HCT116 (cell line): Measurements from ENCODE around the gene ZSWIM4. TPM values are rescaled to one million over a fixed set of nuclear protein-coding genes. Genes with fewer than 3 reads are reported as not detected.

Experiments used
- ATAC-seq: fragments of 200-7000 bp; cut with Tn5 transposase; 2 replicates; pipeline ENCODE4 v1.9.1; 2020; ENCODE audit warnings: mild to moderate bottlenecking, moderate library complexity
- BruUV-seq: library from RNA; stranded (reverse); fragments of 400-500 nt; replicated peaks from 2 replicates; lab custom pipeline; 2021; lab: Mats Ljungman, UMichigan
- CTCF ChIA-PET: fragments of 300-600 bp; sonication (Branson Sonifier 250); formaldehyde crosslinking; loops from one replicate; lab custom pipeline; 2021; ENCODE audit warnings: antibody characterized with exemption; lab: Charles Lee
- POLR2A ChIA-PET: fragments of 300-600, 350-600 bp; sonication (Branson Sonifier 250); formaldehyde crosslinking; loops from one replicate; lab custom pipeline; 2021; ENCODE audit warnings: antibody characterized with exemption; lab: Charles Lee
- RAD21 ChIA-PET, 2 experiments: fragments of 300-600 bp; sonication (Branson Sonifier 250); formaldehyde crosslinking; loops; one replicate each; lab custom pipeline; 2023; ENCODE audit warnings: low total read pairs in 2 of 2; ENCODE audit not compliant: uncharacterized antibody in 2 of 2, unreplicated experiment in 2 of 2, low non-redundant PET in 1 of 2; lab: Charles Lee
- DNase-seq: peaks from one replicate; pipeline ENCODE4 v3.0.0-alpha.2; 2010; ENCODE audit warnings: low read depth, low spot score
- H2AFZ ChIP-seq: fragments of 200-600 bp; shearing (Covaris generic), sonication (generic); 2 replicates; pipeline ENCODE4 v1.6.1; 2017; ENCODE audit warnings: low read depth, mixed run types, mixed read lengths, antibody characterized with exemption, low read length; ENCODE audit not compliant: poor library complexity, severe bottlenecking
- H3K27ac ChIP-seq: 2 replicates; pipeline ENCODE4 v1.5.1; 2012; ENCODE audit warnings: low read depth, low read length
- H3K27me3 ChIP-seq: fragments of 200-600 bp; sonication (generic); 2 replicates; pipeline ENCODE4 v1.6.1; 2016; ENCODE audit warnings: mixed run types, low read length, mixed read lengths; ENCODE audit not compliant: insufficient read depth
- H3K36me3 ChIP-seq, 2 experiments: fragments of 200-500 bp in 1 of 2; fragments of 200-600 bp in 1 of 2; sonication (Bioruptor generic) in 1 of 2; sonication (generic) in 1 of 2; 2 replicates each; pipeline versions ENCODE4 v1.5.1 to v1.6.1; 2014 to 2016; ENCODE audit warnings: low read length in 2 of 2, inconsistent platforms in 1 of 2, mixed read lengths in 1 of 2, mixed run types in 1 of 2; ENCODE audit not compliant: insufficient read depth in 2 of 2, control insufficient read depth in 1 of 2
- H3K4me1 ChIP-seq, 2 experiments: fragments of 200-600 bp in 1 of 2; sonication (generic) in 1 of 2; 2 replicates each; pipeline versions ENCODE4 v1.5.1 to v1.6.1; 2012 to 2017; ENCODE audit warnings: low read length in 2 of 2, inconsistent platforms in 1 of 2, mild to moderate bottlenecking in 1 of 2, mixed read lengths in 1 of 2, mixed run types in 1 of 2, moderate library complexity in 1 of 2; ENCODE audit not compliant: insufficient read depth in 2 of 2, control insufficient read depth in 1 of 2
- H3K4me2 ChIP-seq: fragments of 200-600 bp; sonication (generic); 2 replicates; pipeline ENCODE4 v1.6.1; 2017; ENCODE audit warnings: mixed run types, low read length, mixed read lengths
- H3K4me3 ChIP-seq, 2 experiments: fragments of 200-600 bp in 1 of 2; sonication (generic) in 1 of 2; replicated peaks in 1 of 2; 2 replicates each; pipeline ENCODE4 v1.5.1; 2011 to 2016; ENCODE audit warnings: low read length in 2 of 2, control low read depth in 1 of 2, low read depth in 1 of 2, mild to moderate bottlenecking in 1 of 2, mixed read lengths in 1 of 2, mixed run types in 1 of 2
- H3K79me2 ChIP-seq: fragments of 200-600 bp; sonication (generic); 2 replicates; pipeline ENCODE4 v1.6.1; 2017; ENCODE audit warnings: mild to moderate bottlenecking, mixed run types, low read length, moderate library complexity, mixed read lengths; ENCODE audit not compliant: insufficient read depth
- H3K9ac ChIP-seq: fragments of 200-600 bp; sonication (generic); 2 replicates; pipeline ENCODE4 v1.6.1; 2016; ENCODE audit warnings: low read length, mixed read lengths
- H3K9me2 ChIP-seq: fragments of 200-600 bp; sonication (generic), shearing (Covaris generic); 2 replicates; pipeline ENCODE4 v1.6.1; 2017; ENCODE audit warnings: mixed run types, mild to moderate bottlenecking, moderate library complexity; ENCODE audit not compliant: insufficient read depth
- H3K9me3 ChIP-seq, 2 experiments: fragments of 200-500 bp in 1 of 2; fragments of 200-600 bp in 1 of 2; sonication (Bioruptor generic) in 1 of 2; sonication (generic) in 1 of 2; 2 replicates each; pipeline ENCODE4 v1.6.1; 2014 to 2017; ENCODE audit warnings: low read length in 2 of 2, mixed read lengths in 2 of 2, inconsistent platforms in 1 of 2, low read depth in 1 of 2, mild to moderate bottlenecking in 1 of 2, mixed run types in 1 of 2, moderate library complexity in 1 of 2; ENCODE audit not compliant: control insufficient read depth in 1 of 2, insufficient read depth in 1 of 2
- H4K20me1 ChIP-seq: fragments of 200-600 bp; sonication (generic), shearing (Covaris generic); 2 replicates; pipeline ENCODE4 v1.6.1; 2017; ENCODE audit warnings: mixed run types, mild to moderate bottlenecking, moderate library complexity; ENCODE audit not compliant: insufficient read depth
- CEBPB ChIP-seq: IDR thresholded peaks from 2 replicates; pipeline ENCODE4 v1.6.1; 2012; ENCODE audit warnings: low read depth
- ELF1 ChIP-seq: IDR thresholded peaks from 2 replicates; pipeline ENCODE4 v1.6.1; 2012; ENCODE audit warnings: low read depth, borderline replicate concordance
- POLR2A ChIP-seq: IDR thresholded peaks from 2 replicates; pipeline ENCODE4 v1.7.0; 2011; ENCODE audit warnings: borderline replicate concordance; ENCODE audit not compliant: insufficient read depth, insufficient read length; ENCODE audit errors: extremely low read depth
- POLR2AphosphoS5 ChIP-seq: IDR thresholded peaks from 2 replicates; pipeline ENCODE4 v1.6.1; 2011; ENCODE audit warnings: mild to moderate bottlenecking, low read depth, low read length, moderate library complexity
- RAD21 ChIP-seq: IDR thresholded peaks from 2 replicates; pipeline ENCODE4 v1.6.1; 2012; ENCODE audit warnings: low read depth, mild to moderate bottlenecking
- SIN3A ChIP-seq: IDR thresholded peaks from 2 replicates; pipeline ENCODE4 v1.6.1; 2012; ENCODE audit warnings: low read depth
- SP1 ChIP-seq: IDR thresholded peaks from 2 replicates; pipeline ENCODE4 v1.6.1; 2012; ENCODE audit warnings: low read depth
- TCF7L2 ChIP-seq: IDR thresholded peaks from 2 replicates; pipeline ENCODE4 v1.7.0; 2011; ENCODE audit warnings: borderline replicate concordance, inconsistent platforms; ENCODE audit not compliant: insufficient read depth, insufficient read length; ENCODE audit errors: extremely low read depth
- ZFX ChIP-seq: fragments of 450-650 bp; IDR thresholded peaks from 2 replicates; pipeline ENCODE4 v1.6.1; 2017
- ZNF274 ChIP-seq: fragments of 200-500 bp; sonication (Bioruptor generic); IDR thresholded peaks from 2 replicates; pipeline ENCODE4 v1.6.1; 2014; ENCODE audit warnings: mild to moderate bottlenecking, low read depth, low read length, inconsistent platforms
- intact Hi-C: fragments of 100-400 bp; cut with micrococcal nuclease; formaldehyde crosslinking; loops from 2 replicates; pipeline ENCODE4 v1.10.0; 2022
- total RNA-seq: library from RNA; stranded (reverse); gene quantifications from one replicate; pipeline ENCODE4 v1.2.1, GENCODE V29; 2021; ENCODE audit not compliant: unreplicated experiment
- TF ChIP-seq, protein P1 (sequence below): IDR thresholded peaks from 2 replicates; pipeline ENCODE4 v1.6.1; 2011; ENCODE audit warnings: mild to moderate bottlenecking, low read length, moderate library complexity; ENCODE audit not compliant: insufficient replicate concordance; ENCODE audit errors: extremely low read depth

The ZSWIM4 gene
- total RNA-seq, 1 experiment from 2014 or later, result 9.8 TPM

DNA sequence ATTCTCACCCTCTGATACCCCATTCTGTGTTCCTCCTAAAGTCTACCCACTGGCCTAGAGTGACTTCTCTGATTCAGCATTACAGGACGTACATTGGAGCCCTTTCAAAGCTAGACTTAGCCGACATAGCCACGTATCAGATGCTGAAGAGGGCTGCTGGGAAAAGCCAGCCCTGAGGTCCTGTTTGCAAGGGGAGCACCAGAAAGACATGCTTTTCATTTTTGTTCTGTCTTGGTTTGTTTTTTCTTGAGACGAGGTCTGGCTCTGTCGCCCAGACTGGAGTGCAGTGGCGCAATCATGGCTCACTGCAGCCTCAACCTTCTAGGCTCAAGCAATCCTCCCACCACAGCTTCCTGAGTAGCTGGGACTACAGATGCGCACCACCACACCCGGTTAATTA lies 6.3 kb upstream of the ZSWIM4 start:
- no peak for ATAC-seq
- POLR2A ChIA-PET, result interaction anchor here (1.7 kb wide), 1 partner anchor 70 kb away, joined by 4 read pairs; no protein-coding TSS in a partner anchor
- RAD21 ChIA-PET, result interaction anchor here (0.6 to 1.0 kb wide), 3 partner anchors 32 to 73 kb away, joined by 3 read pairs; no protein-coding TSS in a partner anchor

More for the DNA sequence above, 6.3 kb upstream of the ZSWIM4 start:
- Histone ChIP-seq H3K9me2 (no peaks in the 10 kb centered on the region), H3K27ac (no peak overlapping the region), H4K20me1 (no peaks in the 10 kb centered on the region), H3K79me2 (no peaks in the 10 kb centered on the region), H3K27me3 (no peaks in the 10 kb centered on the region), H3K4me3 (no peak overlapping the region), H3K36me3 (no peaks in the 10 kb centered on the region), H3K4me2 (no peak overlapping the region), H3K4me1 (peaks cover 32 to 56% of the 10 kb centered on the region in 2 experiments), H2AFZ (no peak overlapping the region), H3K9me3 (no peaks in the 10 kb centered on the region), H3K9ac (no peak overlapping the region)
- TF ChIP-seq TCF7L2 (no peak), POLR2A (no peak), CEBPB (no peak), ZFX (no peak), ZNF274 (no peak), SIN3A (no peak), RAD21 (no peak), ELF1 (no peak), SP1 (no peak), POLR2AphosphoS5 (no peak)
- TF ChIP-seq, protein P1, sequence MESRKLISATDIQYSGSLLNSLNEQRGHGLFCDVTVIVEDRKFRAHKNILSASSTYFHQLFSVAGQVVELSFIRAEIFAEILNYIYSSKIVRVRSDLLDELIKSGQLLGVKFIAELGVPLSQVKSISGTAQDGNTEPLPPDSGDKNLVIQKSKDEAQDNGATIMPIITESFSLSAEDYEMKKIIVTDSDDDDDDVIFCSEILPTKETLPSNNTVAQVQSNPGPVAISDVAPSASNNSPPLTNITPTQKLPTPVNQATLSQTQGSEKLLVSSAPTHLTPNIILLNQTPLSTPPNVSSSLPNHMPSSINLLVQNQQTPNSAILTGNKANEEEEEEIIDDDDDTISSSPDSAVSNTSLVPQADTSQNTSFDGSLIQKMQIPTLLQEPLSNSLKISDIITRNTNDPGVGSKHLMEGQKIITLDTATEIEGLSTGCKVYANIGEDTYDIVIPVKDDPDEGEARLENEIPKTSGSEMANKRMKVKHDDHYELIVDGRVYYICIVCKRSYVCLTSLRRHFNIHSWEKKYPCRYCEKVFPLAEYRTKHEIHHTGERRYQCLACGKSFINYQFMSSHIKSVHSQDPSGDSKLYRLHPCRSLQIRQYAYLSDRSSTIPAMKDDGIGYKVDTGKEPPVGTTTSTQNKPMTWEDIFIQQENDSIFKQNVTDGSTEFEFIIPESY, result no peak
- CTCF ChIA-PET, result interaction anchor here (3.5 kb wide), 1 partner anchor 73 kb away, joined by 25 read pairs; no protein-coding TSS in a partner anchor
- DNase-seq, result no peak
- intact Hi-C loops, result loop anchor here (10.0 kb wide), 1 partner anchor 286 kb away; the partner anchor contains the start of gene MISP3
- no TSS peak for BruUV-seq
